Endothelial cell of umbilical vein (primary cell): ENCODE data around the gene RAB40C. TPM values are rescaled to one million over a fixed set of nuclear protein-coding genes. Genes with fewer than 3 reads are reported as not detected.

Source experiments
- BruUV-seq: library from RNA; stranded (reverse); fragments of 400-500 nt; replicated peaks from 2 replicates; lab custom pipeline; 2021; lab: Mats Ljungman, UMichigan
- CTCF ChIA-PET: fragments of 300-600, 350-600 bp; sonication (Branson Sonifier 250); formaldehyde crosslinking; loops from one replicate; lab custom pipeline; 2021; ENCODE audit warnings: antibody characterized with exemption, inconsistent platforms; lab: Charles Lee
- POLR2A ChIA-PET: fragments of 300-600, 350-600 bp; sonication (Branson Sonifier 250); formaldehyde crosslinking; loops from one replicate; lab custom pipeline; 2021; ENCODE audit warnings: antibody characterized with exemption, inconsistent platforms; lab: Charles Lee
- DNase-seq: peaks from one replicate; pipeline ENCODE4 v3.0.0-alpha.2; 2011; ENCODE audit warnings: low read depth, low spot score
- FAIRE-seq: peaks from 2 replicates; lab custom pipeline; 2011; peaks lifted over from hg19 to GRCh38; lab: Jason Lieb, UNC
- H2AFZ ChIP-seq: 2 replicates; pipeline ENCODE4 v1.6.0; 2012; ENCODE audit warnings: low read depth, low read length, control low read depth, inconsistent platforms
- H3K27ac ChIP-seq: 2 replicates; pipeline ENCODE4 v1.5.1; 2011; ENCODE audit warnings: low read depth, mild to moderate bottlenecking, control low read depth, low read length, moderate library complexity; ENCODE audit not compliant: insufficient read depth
- H3K27me3 ChIP-seq, 2 experiments: 2 replicates each; pipeline versions ENCODE4 v1.6.0 to v1.6.1; 2011; ENCODE audit warnings: low read length in 2 of 2, mixed read lengths in 1 of 2; ENCODE audit not compliant: control insufficient read depth in 2 of 2, insufficient read depth in 2 of 2
- H3K36me3 ChIP-seq, 2 experiments: 2 replicates in 1 of 2; 3 replicates in 1 of 2; pipeline ENCODE4 v1.5.1; 2011; ENCODE audit warnings: low read length in 2 of 2, mild to moderate bottlenecking in 1 of 2, moderate library complexity in 1 of 2; ENCODE audit not compliant: control insufficient read depth in 2 of 2, insufficient read depth in 2 of 2; ENCODE audit errors: extremely low read depth in 1 of 2
- H3K4me1 ChIP-seq: 3 replicates; pipeline ENCODE4 v1.5.1; 2011; ENCODE audit warnings: mild to moderate bottlenecking, low read length; ENCODE audit not compliant: control insufficient read depth, insufficient read depth; ENCODE audit errors: extremely low read depth
- H3K4me2 ChIP-seq: 2 replicates; pipeline ENCODE4 v1.6.1; 2011; ENCODE audit warnings: low read length, control low read depth, mixed read lengths; ENCODE audit not compliant: insufficient read depth
- H3K4me3 ChIP-seq, 3 experiments: fragments of 200-600 bp in 1 of 3; sonication (generic), shearing (Covaris generic) in 1 of 3; replicated peaks in 1 of 3; 2 replicates each; pipeline ENCODE4 v1.5.1; 2011 to 2016; ENCODE audit warnings: control low read depth in 3 of 3, low read length in 3 of 3, mild to moderate bottlenecking in 2 of 3, inconsistent platforms in 1 of 3, low read depth in 1 of 3, moderate library complexity in 1 of 3; ENCODE audit not compliant: insufficient read depth in 1 of 3
- H3K79me2 ChIP-seq: 2 replicates; pipeline ENCODE4 v1.6.0; 2012; ENCODE audit warnings: low read length, inconsistent platforms; ENCODE audit not compliant: control insufficient read depth, insufficient read depth
- H3K9ac ChIP-seq: replicated peaks from 2 replicates; pipeline ENCODE3; 2011; ENCODE audit warnings: low read length, control low read depth; ENCODE audit not compliant: insufficient read depth; ENCODE audit errors: extremely low read depth
- H3K9me1 ChIP-seq: replicated peaks from 3 replicates; pipeline ENCODE4 v1.6.0; 2011; ENCODE audit warnings: mild to moderate bottlenecking, low read length; ENCODE audit not compliant: control insufficient read depth, insufficient read depth; ENCODE audit errors: extremely low read depth
- H3K9me3 ChIP-seq: replicated peaks from 2 replicates; pipeline ENCODE4 v1.5.1; 2012; ENCODE audit warnings: low read length, inconsistent platforms; ENCODE audit not compliant: control insufficient read depth, insufficient read depth
- H4K20me1 ChIP-seq: replicated peaks from 2 replicates; pipeline ENCODE3; 2011; ENCODE audit warnings: mild to moderate bottlenecking, low read length; ENCODE audit not compliant: control insufficient read depth, insufficient read depth; ENCODE audit errors: extremely low read depth
- CTCF ChIP-seq, 2 donors: IDR thresholded peaks; 1 replicate in 1 of 2; 2 replicates in 1 of 2; pipeline ENCODE4 v1.5.1; 2011; ENCODE audit warnings: low read length in 2 of 2, mild to moderate bottlenecking in 2 of 2, moderate library complexity in 2 of 2, control low read depth in 1 of 2, inconsistent platforms in 1 of 2, low read depth in 1 of 2; ENCODE audit not compliant: insufficient read depth in 1 of 2; ENCODE audit errors: extremely low read depth in 1 of 2
- EZH2 ChIP-seq: IDR thresholded peaks from 2 replicates; pipeline ENCODE4 v1.6.1; 2012; ENCODE audit warnings: borderline replicate concordance, low read depth, mild to moderate bottlenecking, moderate library complexity, low read length, inconsistent platforms; ENCODE audit not compliant: severe bottlenecking
- GATA2 ChIP-seq: IDR thresholded peaks from 2 replicates; pipeline ENCODE4 v1.7.0; 2011; ENCODE audit warnings: low read depth, mild to moderate bottlenecking, moderate library complexity, mixed read lengths, low read length; ENCODE audit not compliant: insufficient read length, insufficient read depth
- JUN ChIP-seq: IDR thresholded peaks from 2 replicates; pipeline ENCODE4 v1.6.1; 2011; ENCODE audit warnings: borderline replicate concordance, low read depth; ENCODE audit not compliant: insufficient read length, insufficient read depth
- MAX ChIP-seq: IDR thresholded peaks from 2 replicates; pipeline ENCODE4 v1.6.1; 2011; ENCODE audit not compliant: insufficient read depth, insufficient read length
- MYC ChIP-seq: IDR thresholded peaks from one replicate; pipeline ENCODE4 v1.6.1; 2011; ENCODE audit warnings: mild to moderate bottlenecking, low read depth, low read length
- dilution Hi-C: fragments of 300-500 bp; cut with MboI; formaldehyde crosslinking; loops from one replicate; pipeline ENCODE4 v1.15.0; 2019; ENCODE audit warnings: low sequenced_read_pairs; ENCODE audit not compliant: extremely low pct_ligation_motif_present
- intact Hi-C: fragments of 100-400 bp; cut with micrococcal nuclease; formaldehyde crosslinking; loops from one replicate; pipeline ENCODE4 v1.10.0; 2022
- polyA plus RNA-seq, 4 experiments: library from polyadenylated mRNA; depleted of rRNA in 3 of 4; stranded (reverse) in 3 of 4; unstranded in 1 of 4; fragments of >200 nt; gene quantifications; 2 replicates each; pipeline versions ENCODE4 v1.2.1 to v1.2.3, GENCODE V29; 2011 to 2012; ENCODE audit warnings: missing spikeins in 1 of 4
- total RNA-seq: library from RNA; stranded (reverse); gene quantifications from 2 replicates; pipeline ENCODE4 v1.2.3, GENCODE V29; 2021

The RAB40C gene
- total and polyA plus RNA-seq, 2 donors (not counting 3 experiments of a cell fraction or from before 2014, with no cell fraction given), result 12.4 to 18.8 TPM

- H4K20me1 ChIP-seq, result no peaks in the 10 kb centered on the region
- H3K79me2 ChIP-seq, result no peaks in the 10 kb centered on the region
- intact Hi-C loops (loop anchor here (1.0 kb wide), 5 partner anchors 11 to 268 kb away; partner anchors contain the start of gene WDR90), dilution Hi-C loops (no loop called here)
- peak overlapping the region; percentile 25 for H2AFZ ChIP-seq
- peaks cover 0 to 3% of the 10 kb centered on the region in 2 experiments for H3K36me3 ChIP-seq
- FAIRE-seq (no peak), DNase-seq (no peak)
- BruUV-seq, result no TSS peak
- no peak for TF ChIP-seq JUN
- no peak for TF ChIP-seq CTCF (IDR thresholded peaks at IDR 0.05; ENCODE audit: extremely low read depth in 1 of 2, insufficient read depth in 1 of 2, low read depth in 1 of 2, low read length in 2 of 2)
- TF ChIP-seq EZH2, result no peak
- no peak for TF ChIP-seq MYC
- TF ChIP-seq GATA2, result no peak
- no peak for TF ChIP-seq MAX
- no peak overlapping the region for H3K9ac ChIP-seq
- CTCF ChIA-PET, result interaction anchor here (1.0 to 1.9 kb wide), 10 partner anchors 9 to 134 kb away, joined by 3 to 16 read pairs (median 3); partner anchors contain the start of genes METTL26 and WDR90
- H3K27ac ChIP-seq, result no peak overlapping the region
- no peaks in the 10 kb centered on the region for H3K9me3 ChIP-seq
- POLR2A ChIA-PET, result no interaction called here
- H3K4me3 ChIP-seq, result no peak overlapping the region
- no peak overlapping the region for H3K4me2 ChIP-seq
- no peaks in the 10 kb centered on the region for H3K9me1 ChIP-seq
- H3K4me1 ChIP-seq, result no peaks in the 10 kb centered on the region
- no peaks in the 10 kb centered on the region for H3K27me3 ChIP-seq
These were observed 70.2 kb downstream of the RAB40C start for GRCh38 chr16:660132-660458.
